Adrenal gland (tissue), 5 donors: ENCODE data around the gene ADRA1B.

ENCODE experiments used
- POLR2A ChIP-seq, 2 donors: fragments of 450-650 bp; IDR thresholded peaks; one replicate each; pipeline ENCODE4 v1.6.1; 2017; ENCODE audit warnings: antibody characterized with exemption in 2 of 2, mild to moderate bottlenecking in 2 of 2, moderate library complexity in 1 of 2
- TF ChIP-seq, protein P1 (sequence below), 6 experiments: fragments of 450-650 bp in 4 of 6; fragments of 200-600 bp in 2 of 6; sonication (generic) in 1 of 6; IDR thresholded peaks; 1 replicate in 5 of 6; 2 replicates in 1 of 6; pipeline versions ENCODE4 v1.5.1 to v1.8.0; 2016 to 2021; ENCODE audit warnings: antibody characterized with exemption in 6 of 6, mild to moderate bottlenecking in 2 of 6, moderate library complexity in 1 of 6
- donor health status: DM: no; HTN: no; CAD: no.

- TF ChIP-seq, protein P1, sequence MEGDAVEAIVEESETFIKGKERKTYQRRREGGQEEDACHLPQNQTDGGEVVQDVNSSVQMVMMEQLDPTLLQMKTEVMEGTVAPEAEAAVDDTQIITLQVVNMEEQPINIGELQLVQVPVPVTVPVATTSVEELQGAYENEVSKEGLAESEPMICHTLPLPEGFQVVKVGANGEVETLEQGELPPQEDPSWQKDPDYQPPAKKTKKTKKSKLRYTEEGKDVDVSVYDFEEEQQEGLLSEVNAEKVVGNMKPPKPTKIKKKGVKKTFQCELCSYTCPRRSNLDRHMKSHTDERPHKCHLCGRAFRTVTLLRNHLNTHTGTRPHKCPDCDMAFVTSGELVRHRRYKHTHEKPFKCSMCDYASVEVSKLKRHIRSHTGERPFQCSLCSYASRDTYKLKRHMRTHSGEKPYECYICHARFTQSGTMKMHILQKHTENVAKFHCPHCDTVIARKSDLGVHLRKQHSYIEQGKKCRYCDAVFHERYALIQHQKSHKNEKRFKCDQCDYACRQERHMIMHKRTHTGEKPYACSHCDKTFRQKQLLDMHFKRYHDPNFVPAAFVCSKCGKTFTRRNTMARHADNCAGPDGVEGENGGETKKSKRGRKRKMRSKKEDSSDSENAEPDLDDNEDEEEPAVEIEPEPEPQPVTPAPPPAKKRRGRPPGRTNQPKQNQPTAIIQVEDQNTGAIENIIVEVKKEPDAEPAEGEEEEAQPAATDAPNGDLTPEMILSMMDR (IDR thresholded peaks at IDR 0.05) = no peak
- TF ChIP-seq POLR2A (IDR thresholded peaks at IDR 0.05) = no peak
These were observed 104.0 kb downstream of the ADRA1B start for GRCh38 chr5:160020266-160020770.
